Hippocampal formation (tissue), 2 donors: Measurements from ENCODE around the gene CNR2.
"Not testable (repeated sequence)": the region's sequence is repeated elsewhere in the genome, so short reads cannot be mapped to it uniquely, and the experiment has no call there.

Source experiments
- DNase-seq, 2 donors: peaks; one replicate each; lab custom pipeline; 2025; lab: John Stamatoyannopoulos, UW

CNR2 gene

GRCh38 chr1:23916209-23917131 lies 3.3 kb upstream of the CNR2 start:
- DNase-seq = peak in 1 of 2 donors; percentile 30

GRCh38 chr1:23915466-23915865 lies 2.3 kb upstream of the CNR2 start:
- DNase-seq = no peak

DNA sequence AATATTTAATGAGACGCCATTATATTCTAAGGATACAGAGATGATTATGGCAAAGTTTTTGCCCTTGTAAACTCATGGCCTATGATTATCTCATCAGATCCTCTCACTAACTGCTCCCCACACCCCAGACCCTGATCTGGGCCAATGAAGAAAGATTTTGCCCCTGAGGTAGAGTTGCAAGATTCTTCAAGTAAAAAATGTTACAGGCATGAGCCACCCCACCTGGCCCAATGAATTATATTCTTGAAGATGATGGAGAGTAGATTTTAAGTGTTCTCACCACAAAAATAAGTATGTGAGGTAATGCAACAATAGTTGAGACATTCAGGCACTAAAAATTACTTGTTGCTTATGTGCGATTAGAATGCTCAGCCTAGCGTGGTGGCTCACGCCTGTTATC lies 1.8 kb upstream of the CNR2 start:
- no peak for DNase-seq

DNA sequence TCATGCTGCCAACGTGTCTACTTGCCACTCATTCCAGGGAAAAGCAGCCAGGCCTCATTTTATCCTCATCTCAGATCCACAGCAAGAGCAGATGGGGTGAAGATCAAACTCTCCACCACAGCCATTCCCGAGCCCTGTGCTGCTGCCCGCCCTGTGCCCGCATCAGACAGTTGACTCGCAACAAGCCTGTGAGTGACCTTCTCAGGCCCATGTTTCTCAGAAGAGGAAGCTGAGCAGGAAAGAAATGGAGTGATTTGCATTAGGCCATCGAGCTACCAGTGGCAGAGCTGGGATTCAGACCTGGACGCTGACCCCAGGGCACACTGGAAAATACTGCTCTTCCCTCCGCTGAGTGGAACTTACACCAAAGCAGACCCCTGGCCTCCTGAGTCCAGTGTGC lies 1.2 kb downstream of the CNR2 start:
- no peak for DNase-seq

DNA sequence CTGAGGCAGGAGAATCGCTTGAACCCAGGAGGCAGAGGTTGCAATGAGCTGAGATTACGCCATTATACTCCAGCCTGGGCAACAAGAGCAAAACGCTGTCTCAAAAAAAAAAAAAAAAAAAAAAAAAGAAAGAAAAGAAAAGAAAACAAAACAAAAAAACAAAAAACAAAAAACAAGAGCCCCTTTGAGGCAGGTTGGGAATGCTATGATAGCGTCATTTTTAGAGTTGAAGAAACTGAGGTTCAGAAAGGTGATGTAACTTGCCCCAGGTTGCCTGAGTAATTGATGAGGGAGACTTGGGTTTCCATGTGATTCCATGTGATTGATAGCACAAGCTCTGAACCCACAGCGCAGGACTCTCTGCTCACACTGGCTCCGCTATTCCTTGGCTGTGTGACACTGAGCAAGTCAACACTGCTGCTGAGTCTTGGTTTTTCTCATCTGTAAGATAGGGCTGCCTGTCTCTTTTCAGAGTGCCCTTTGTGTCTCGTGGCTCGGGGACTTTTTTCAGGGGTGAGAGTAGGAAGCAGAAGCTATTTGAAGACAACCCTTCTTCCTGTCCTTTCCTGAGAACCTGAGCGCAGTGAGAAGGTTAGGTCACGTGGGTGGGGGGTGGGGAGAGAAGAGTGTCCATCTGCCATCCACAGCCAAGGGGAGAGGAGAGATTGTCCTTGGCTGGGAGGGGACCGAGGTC lies 2.5 kb downstream of the CNR2 start:
- DNase-seq = no peak

GRCh38 chr1:23910144-23910543 lies 3.0 kb downstream of the CNR2 start:
- no peak for DNase-seq

GRCh38 chr1:23909412-23909811 lies 3.8 kb downstream of the CNR2 start:
- DNase-seq = no peak

DNA sequence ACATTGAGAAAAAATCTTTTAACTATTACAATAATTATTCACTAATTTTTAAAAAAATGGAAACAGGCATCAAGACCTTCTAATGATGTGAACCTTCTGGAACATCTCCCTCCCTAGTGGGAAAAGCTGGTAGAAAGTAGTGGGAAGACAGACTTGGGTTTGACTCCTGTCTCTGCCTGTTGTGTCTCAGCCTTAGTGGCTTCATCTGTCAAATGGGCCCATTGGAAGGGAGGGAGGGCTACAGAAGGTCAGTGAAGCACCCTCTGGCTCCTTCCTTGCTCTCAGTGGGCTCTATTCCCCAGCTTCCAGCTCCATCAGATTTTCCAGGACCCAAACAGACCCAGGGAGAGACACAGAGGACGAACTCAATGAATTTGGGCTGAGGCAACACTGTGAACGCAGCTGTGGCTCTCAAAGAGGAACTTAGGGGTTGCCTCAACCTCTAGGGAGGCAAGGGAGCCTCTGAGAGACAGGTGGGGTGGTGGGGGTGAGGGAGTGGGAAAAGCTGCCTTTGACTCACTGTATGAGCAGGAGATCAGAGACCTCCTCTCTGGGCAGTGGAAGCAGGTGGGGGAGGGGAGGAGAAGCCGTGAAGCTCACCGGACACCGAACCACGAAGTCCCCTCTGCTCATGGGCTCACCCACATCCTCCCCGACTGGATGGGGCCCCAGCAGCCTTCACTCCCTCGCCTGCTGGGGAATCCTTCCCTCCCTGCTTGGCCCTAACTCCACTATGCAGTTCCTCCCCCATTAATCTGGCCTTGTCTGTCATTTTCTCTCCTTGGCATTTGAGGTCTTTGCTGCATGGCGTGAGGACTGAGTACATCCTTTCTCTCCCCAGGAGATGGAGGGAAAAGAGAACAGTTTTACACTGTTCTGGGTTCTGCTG lies 4.5 kb downstream of the CNR2 start:
- no peak for DNase-seq

- DNase-seq = no peak
Observed at GRCh38 chr1:23906731-23907130, 6.4 kb downstream of the CNR2 start.

- DNase-seq = no peak
Observed at GRCh38 chr1:23905461-23906025, 7.6 kb downstream of the CNR2 start.

DNA sequence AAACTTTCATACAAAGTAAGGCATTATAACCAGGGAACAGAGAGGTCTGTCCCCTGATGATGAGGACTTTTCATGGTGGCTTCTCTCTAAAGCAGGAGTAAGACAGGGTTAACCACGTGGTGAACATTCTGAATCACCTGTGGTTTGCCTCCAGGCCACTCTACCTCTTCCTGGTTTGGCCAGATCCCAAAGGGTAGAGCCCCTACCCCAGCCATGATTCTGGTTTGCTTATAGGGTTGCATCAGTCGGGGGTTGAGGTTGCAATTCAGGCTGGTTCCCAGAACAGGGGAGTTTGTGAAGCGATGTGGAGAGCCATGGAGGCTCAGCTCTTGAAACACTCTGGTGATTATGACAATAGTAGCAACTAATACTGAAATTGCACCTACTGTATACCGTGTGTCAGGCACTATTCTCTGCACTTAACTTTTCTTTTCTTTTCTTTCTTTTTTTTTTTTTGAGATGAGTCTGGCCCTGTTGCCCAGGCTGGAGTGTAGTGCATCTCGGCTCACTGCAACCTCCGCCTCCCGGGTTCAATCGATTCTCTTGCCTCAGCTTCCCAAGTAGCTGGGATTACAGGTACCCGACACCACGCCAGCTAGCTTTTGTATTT lies 8.3 kb downstream of the CNR2 start:
- DNase-seq = no peak

DNA sequence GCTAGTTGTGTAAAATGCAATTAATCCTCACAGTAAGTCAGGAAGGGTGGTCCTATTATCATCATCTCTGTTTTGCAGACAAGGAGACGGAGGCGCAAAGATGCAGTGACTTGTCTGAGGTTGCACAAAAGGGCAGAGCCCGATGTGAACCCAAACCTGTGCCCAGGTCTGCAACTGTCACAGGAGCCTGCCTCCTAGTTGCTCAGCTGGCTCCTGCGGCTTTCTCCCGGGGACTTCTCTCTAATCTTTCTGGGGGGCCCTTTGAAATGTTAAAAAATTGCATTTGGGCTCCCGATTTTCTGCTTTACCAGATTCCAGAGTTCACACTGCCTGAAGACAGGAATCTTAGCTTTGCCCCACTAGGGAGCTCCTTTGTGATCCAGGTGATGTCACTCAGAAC lies 9.4 kb downstream of the CNR2 start:
- DNase-seq = no peak

GRCh38 chr1:23902321-23903278 lies 10.6 kb downstream of the CNR2 start:
- no peak for DNase-seq

- not testable (repeated sequence) for DNase-seq
Observed at GRCh38 chr1:23900017-23900416, 13.1 kb downstream of the CNR2 start.

DNA sequence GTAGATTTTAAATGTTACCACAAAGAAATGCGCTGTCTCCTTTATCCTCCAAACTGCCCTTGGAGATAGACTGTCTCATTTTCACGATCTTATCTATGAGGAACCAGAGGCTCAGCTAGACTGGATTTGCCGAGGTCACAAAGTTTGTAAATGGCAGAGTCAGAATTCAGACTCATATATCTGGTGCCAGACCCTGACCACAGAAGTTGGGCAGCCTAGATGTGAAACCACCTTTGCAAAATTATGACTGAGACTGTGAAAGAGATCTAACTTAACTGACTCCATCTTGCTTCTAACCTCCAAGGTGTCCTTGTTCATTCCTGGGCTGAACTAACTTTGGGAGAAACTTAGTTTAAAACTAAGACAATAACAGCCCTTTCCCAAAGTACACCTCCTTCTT lies 14.1 kb downstream of the CNR2 start:
- no peak for DNase-seq

DNA sequence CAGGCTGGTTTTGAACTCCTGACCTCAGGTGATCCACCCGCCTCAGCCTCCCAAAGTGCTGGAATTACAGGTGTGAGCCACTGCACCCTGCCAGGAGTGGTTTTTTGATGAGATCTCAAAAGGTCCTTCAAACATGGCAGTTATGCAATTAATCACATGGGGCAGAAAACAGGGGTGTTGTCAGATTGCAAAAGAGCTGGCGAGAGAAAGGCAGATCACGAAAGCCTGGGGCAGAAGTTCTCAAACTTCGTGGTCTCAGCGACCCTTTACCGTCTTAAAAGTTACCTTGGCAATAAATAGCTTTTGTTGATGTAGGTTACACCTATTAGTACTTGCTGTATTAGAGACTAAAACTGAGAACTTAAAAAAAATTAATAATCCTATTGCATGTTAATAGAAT lies 16.1 kb downstream of the CNR2 start:
- DNase-seq = no peak

- no peak for DNase-seq
Observed at GRCh38 chr1:23896491-23896890, 16.7 kb downstream of the CNR2 start.

GRCh38 chr1:23895993-23896392 lies 17.2 kb downstream of the CNR2 start:
- DNase-seq = no peak

GRCh38 chr1:23895082-23895481 lies 18.1 kb downstream of the CNR2 start:
- DNase-seq = no peak

GRCh38 chr1:23889074-23889473 lies 24.1 kb downstream of the CNR2 start:
- DNase-seq = no peak
